SJSA1 (cell line): Measurements from ENCODE around the gene LTBP2. TPM values are rescaled to one million over a fixed set of nuclear protein-coding genes. Genes with fewer than 3 reads are reported as not detected.

Experiments
- DNase-seq, 2 experiments: peaks; one replicate each; pipeline ENCODE4 v3.0.0-alpha.2; 2015 to 2020; ENCODE audit warnings: low spot score in 2 of 2, low read depth in 1 of 2
- H3K27ac ChIP-seq: fragments of 250-450 bp; sonication (Bioruptor Pico); 2 replicates; pipeline ENCODE4 v1.5.1; 2020; ENCODE audit warnings: mild to moderate bottlenecking, moderate library complexity
- H3K27me3 ChIP-seq: fragments of 250-450 bp; sonication (Bioruptor Pico); replicated peaks from 2 replicates; pipeline ENCODE4 v1.5.1; 2020; ENCODE audit warnings: mild to moderate bottlenecking, moderate library complexity
- H3K36me3 ChIP-seq: fragments of 250-450 bp; sonication (Bioruptor Pico); 2 replicates; pipeline ENCODE4 v1.5.1; 2020; ENCODE audit warnings: mild to moderate bottlenecking
- H3K4me1 ChIP-seq: fragments of 250-450 bp; sonication (Bioruptor Pico); replicated peaks from 2 replicates; pipeline ENCODE4 v1.6.1; 2021; ENCODE audit warnings: mild to moderate bottlenecking
- H3K4me3 ChIP-seq: fragments of 250-450 bp; sonication (Bioruptor Pico); 2 replicates; pipeline ENCODE4 v1.5.1; 2020; ENCODE audit warnings: mild to moderate bottlenecking
- H3K9me3 ChIP-seq: fragments of 250-450 bp; sonication (Bioruptor Pico); replicated peaks from 2 replicates; pipeline ENCODE4 v1.5.1; 2020; ENCODE audit warnings: mild to moderate bottlenecking
- total RNA-seq: library from RNA; depleted of rRNA; stranded (reverse); fragments of >200 nt; shearing (Covaris generic); gene quantifications from 2 replicates; pipeline ENCODE4 v1.2.3, GENCODE V29; 2014; rRNA removed

LTBP2 gene
- total RNA-seq = 1.3 and 2.2 TPM in 2 replicates

- Histone ChIP-seq H3K4me3 (peak within 1 kb of the TSS; percentile 60), H3K27ac (no peak within 1 kb of the TSS), H3K4me1 (peaks cover 32% of the 10 kb centered on the region), H3K9me3 (no peaks in the 10 kb centered on the region; the same call in 1 of the 2 replicates), H3K36me3 (no peaks in the 10 kb centered on the region), H3K27me3 (peaks cover 7% of the 10 kb centered on the region)
- no peak for DNase-seq
Observed at GRCh38 chr14:74611650-74612349, at the start of gene LTBP2. Gene LTBP2, minus strand, starts transcription at chr14:74612237. Its CDS starts 293 bp downstream, at chr14:74611944.

GRCh38 chr14:74660863-74661262 lies 48.8 kb upstream of the LTBP2 start:
- H3K9me3 ChIP-seq = no peaks in the 10 kb centered on the region
- H3K4me1 ChIP-seq = peaks cover 30% of the 10 kb centered on the region
- no peaks in the 10 kb centered on the region for H3K27me3 ChIP-seq
- H3K36me3 ChIP-seq = peaks cover 62% of the 10 kb centered on the region
- no peak overlapping the region for H3K4me3 ChIP-seq
- H3K27ac ChIP-seq = no peak overlapping the region
- no peak for DNase-seq

- DNase-seq = no peak
- H3K9me3 ChIP-seq = no peaks in the 10 kb centered on the region
- peaks cover 36% of the 10 kb centered on the region for H3K4me1 ChIP-seq
- H3K36me3 ChIP-seq = peaks cover 56% of the 10 kb centered on the region
- H3K27ac ChIP-seq = no peak overlapping the region
- H3K4me3 ChIP-seq = no peak overlapping the region
- no peaks in the 10 kb centered on the region for H3K27me3 ChIP-seq
Observed at GRCh38 chr14:74660167-74660566, 48.1 kb upstream of the LTBP2 start.

- Histone ChIP-seq H3K27ac (no peak overlapping the region), H3K4me3 (no peak overlapping the region), H3K4me1 (peaks cover 47% of the 10 kb centered on the region), H3K9me3 (no peaks in the 10 kb centered on the region), H3K36me3 (peaks cover 47% of the 10 kb centered on the region), H3K27me3 (no peaks in the 10 kb centered on the region)
- DNase-seq = no peak
Observed at GRCh38 chr14:74658535-74659131, 46.6 kb upstream of the LTBP2 start.

GRCh38 chr14:74656964-74657363 lies 44.9 kb upstream of the LTBP2 start:
- no peak for DNase-seq
- Histone ChIP-seq H3K9me3 (no peaks in the 10 kb centered on the region), H3K27ac (no peak overlapping the region), H3K36me3 (peaks cover 32% of the 10 kb centered on the region), H3K4me3 (no peak overlapping the region), H3K27me3 (no peaks in the 10 kb centered on the region), H3K4me1 (peaks cover 55% of the 10 kb centered on the region)

- peak overlapping the region; percentile 15; the same call in 1 of the 2 replicates for H3K27ac ChIP-seq
Observed at GRCh38 chr14:74655599-74656395, 43.8 kb upstream of the LTBP2 start.

GRCh38 chr14:74654931-74655330 lies 42.9 kb upstream of the LTBP2 start:
- H3K27ac ChIP-seq = no peak overlapping the region
- no peaks in the 10 kb centered on the region for H3K27me3 ChIP-seq

More at GRCh38 chr14:74655599-74656395, 43.8 kb upstream of the LTBP2 start:
- no peaks in the 10 kb centered on the region for H3K27me3 ChIP-seq
- H3K36me3 ChIP-seq = peaks cover 29% of the 10 kb centered on the region
- no peaks in the 10 kb centered on the region for H3K9me3 ChIP-seq
- H3K4me1 ChIP-seq = peaks cover 55% of the 10 kb centered on the region
- DNase-seq = peak in 1 of 2 experiments; percentile 20
- no peak overlapping the region for H3K4me3 ChIP-seq

GRCh38 chr14:74653386-74654138 lies 41.5 kb upstream of the LTBP2 start:
- Histone ChIP-seq H3K4me1 (peaks cover 35% of the 10 kb centered on the region), H3K27me3 (no peaks in the 10 kb centered on the region), H3K27ac (peak overlapping the region; percentile 8; the same call in 1 of the 2 replicates), H3K9me3 (no peaks in the 10 kb centered on the region), H3K36me3 (peaks cover 14% of the 10 kb centered on the region), H3K4me3 (no peak overlapping the region)
- peak in 1 of 2 experiments; percentile 45 for DNase-seq

More at GRCh38 chr14:74654931-74655330, 42.9 kb upstream of the LTBP2 start:
- no peak for DNase-seq
- peaks cover 49% of the 10 kb centered on the region for H3K4me1 ChIP-seq
- no peaks in the 10 kb centered on the region for H3K9me3 ChIP-seq
- no peak overlapping the region for H3K4me3 ChIP-seq
- peaks cover 21% of the 10 kb centered on the region for H3K36me3 ChIP-seq

GRCh38 chr14:74652541-74652940 lies 40.5 kb upstream of the LTBP2 start:
- H3K9me3 ChIP-seq = no peaks in the 10 kb centered on the region
- no peaks in the 10 kb centered on the region for H3K27me3 ChIP-seq
- H3K4me1 ChIP-seq = peaks cover 33% of the 10 kb centered on the region
- DNase-seq = no peak
- peaks cover 5% of the 10 kb centered on the region; the same call in 1 of the 2 replicates for H3K36me3 ChIP-seq
- H3K27ac ChIP-seq = no peak overlapping the region
- no peak overlapping the region for H3K4me3 ChIP-seq

GRCh38 chr14:74650927-74651686 lies 39.1 kb upstream of the LTBP2 start:
- Histone ChIP-seq H3K36me3 (no peaks in the 10 kb centered on the region), H3K27me3 (no peaks in the 10 kb centered on the region), H3K4me1 (peaks cover 28% of the 10 kb centered on the region), H3K27ac (no peak overlapping the region), H3K4me3 (no peak overlapping the region), H3K9me3 (no peaks in the 10 kb centered on the region)
- DNase-seq = no peak

- no peaks in the 10 kb centered on the region for H3K27me3 ChIP-seq
- no peak for DNase-seq
- no peak overlapping the region for H3K27ac ChIP-seq
- H3K36me3 ChIP-seq = no peaks in the 10 kb centered on the region
- peaks cover 18% of the 10 kb centered on the region for H3K4me1 ChIP-seq
- no peaks in the 10 kb centered on the region for H3K9me3 ChIP-seq
- H3K4me3 ChIP-seq = no peak overlapping the region
Observed at GRCh38 chr14:74649673-74650072, 37.6 kb upstream of the LTBP2 start.

GRCh38 chr14:74649167-74649566 lies 37.1 kb upstream of the LTBP2 start:
- Histone ChIP-seq H3K27me3 (no peaks in the 10 kb centered on the region), H3K9me3 (no peaks in the 10 kb centered on the region), H3K4me3 (no peak overlapping the region), H3K36me3 (no peaks in the 10 kb centered on the region), H3K4me1 (peaks cover 13% of the 10 kb centered on the region), H3K27ac (no peak overlapping the region)
- DNase-seq = no peak

- H3K36me3 ChIP-seq = no peaks in the 10 kb centered on the region
- no peaks in the 10 kb centered on the region for H3K27me3 ChIP-seq
- H3K9me3 ChIP-seq = no peaks in the 10 kb centered on the region
- no peak overlapping the region for H3K4me3 ChIP-seq
- DNase-seq = no peak
- H3K4me1 ChIP-seq = peaks cover 8% of the 10 kb centered on the region
- no peak overlapping the region for H3K27ac ChIP-seq
Observed at GRCh38 chr14:74648601-74649000, 36.6 kb upstream of the LTBP2 start.
